Loucy (cell line): ENCODE data around the gene C1QTNF3.

Experiments used
- H2AFZ ChIP-seq: fragments of 200-600 bp; sonication (generic); 2 replicates; pipeline ENCODE4 v1.6.0; 2016; ENCODE audit warnings: antibody characterized with exemption, mild to moderate bottlenecking, low read length, moderate library complexity
- H3F3A ChIP-seq: fragments of 200-600 bp; 2 replicates; pipeline ENCODE4 v1.6.0; 2016; ENCODE audit warnings: antibody characterized with exemption, low read depth, mild to moderate bottlenecking
- H3K27me3 ChIP-seq: fragments of 200-600 bp; sonication (generic); 2 replicates; pipeline ENCODE4 v1.6.1; 2014; ENCODE audit warnings: low read length, mild to moderate bottlenecking; ENCODE audit not compliant: insufficient read depth, poor library complexity, severe bottlenecking
- H3K36me3 ChIP-seq: fragments of 200-600 bp; sonication (generic); 2 replicates; pipeline ENCODE4 v1.6.1; 2016; ENCODE audit warnings: low read length; ENCODE audit not compliant: insufficient read depth
- H3K4me1 ChIP-seq: fragments of 200-600 bp; sonication (generic); 2 replicates; pipeline ENCODE4 v1.5.1; 2014; ENCODE audit warnings: low read length, mild to moderate bottlenecking; ENCODE audit not compliant: insufficient read depth, poor library complexity, severe bottlenecking
- H3K4me2 ChIP-seq: fragments of 200-600 bp; sonication (generic); 2 replicates; pipeline ENCODE4 v1.6.0; 2014; ENCODE audit warnings: antibody characterized with exemption, low read length, low read depth, mild to moderate bottlenecking; ENCODE audit not compliant: poor library complexity, severe bottlenecking
- H3K4me3 ChIP-seq: fragments of 200-600 bp; sonication (generic); 2 replicates; pipeline ENCODE4 v1.5.1; 2014; ENCODE audit warnings: low read length, mild to moderate bottlenecking, mixed read lengths; ENCODE audit not compliant: poor library complexity, severe bottlenecking
- H3K79me2 ChIP-seq: fragments of 200-600 bp; sonication (generic); 2 replicates; pipeline ENCODE4 v1.6.1; 2014; ENCODE audit warnings: low read length; ENCODE audit not compliant: insufficient read depth
- H3K9ac ChIP-seq: fragments of 200-600 bp; sonication (generic); 2 replicates; pipeline ENCODE4 v1.6.0; 2014; ENCODE audit warnings: mild to moderate bottlenecking, low read depth, low read length, moderate library complexity; ENCODE audit not compliant: poor library complexity, severe bottlenecking
- H3K9me2 ChIP-seq: fragments of 200-600 bp; sonication (generic); replicated peaks from 2 replicates; pipeline ENCODE4 v1.6.1; 2016; ENCODE audit warnings: low read depth, low read length, mixed read lengths
- H3K9me3 ChIP-seq: fragments of 200-600 bp; sonication (generic); 2 replicates; pipeline ENCODE4 v1.6.1; 2014; ENCODE audit warnings: mild to moderate bottlenecking, antibody characterized with exemption, low read length, low read depth; ENCODE audit not compliant: insufficient read depth
- H4K20me1 ChIP-seq: fragments of 200-600 bp; sonication (generic); 2 replicates; pipeline ENCODE4 v1.6.0; 2014; ENCODE audit warnings: antibody characterized with exemption, low read length, mild to moderate bottlenecking; ENCODE audit not compliant: insufficient read depth, poor library complexity, severe bottlenecking
- CTCF ChIP-seq: fragments of 200-600 bp; sonication (generic); conservative IDR thresholded peaks from 2 replicates; pipeline ENCODE4 v1.5.1; 2014; ENCODE audit warnings: mild to moderate bottlenecking, antibody characterized with exemption, low read length
- EZH2phosphoT487 ChIP-seq: fragments of 200-600 bp; IDR thresholded peaks from 2 replicates; pipeline ENCODE4 v1.6.1; 2018; ENCODE audit warnings: antibody characterized with exemption, mild to moderate bottlenecking, moderate library complexity, borderline replicate concordance

Gene C1QTNF3

GRCh38 chr5:33992864-33993263 lies 50.1 kb downstream of the C1QTNF3 start:
- Histone ChIP-seq H3K36me3 (peaks cover 14% of the 10 kb centered on the region; the same call in 1 of the 2 replicates), H3K79me2 (no peaks in the 10 kb centered on the region), H2AFZ (no peak overlapping the region), H3K9ac (no peak overlapping the region), H3K9me3 (no peaks in the 10 kb centered on the region), H3K4me1 (no peaks in the 10 kb centered on the region), H3F3A (no peaks in the 10 kb centered on the region), H4K20me1 (no peaks in the 10 kb centered on the region), H3K9me2 (no peaks in the 10 kb centered on the region), H3K4me3 (no peak overlapping the region), H3K27me3 (no peaks in the 10 kb centered on the region), H3K4me2 (no peak overlapping the region)
- TF ChIP-seq CTCF (no peak), EZH2phosphoT487 (no peak)

GRCh38 chr5:33985447-33985846 lies 57.6 kb downstream of the C1QTNF3 start:
- Histone ChIP-seq H3F3A (no peaks in the 10 kb centered on the region), H2AFZ (no peak overlapping the region), H3K9me2 (no peaks in the 10 kb centered on the region), H3K4me3 (no peak overlapping the region), H3K9ac (no peak overlapping the region), H3K36me3 (peaks cover 21% of the 10 kb centered on the region; the same call in 1 of the 2 replicates), H3K79me2 (no peaks in the 10 kb centered on the region), H3K4me1 (no peaks in the 10 kb centered on the region), H3K4me2 (no peak overlapping the region), H3K27me3 (no peaks in the 10 kb centered on the region), H3K9me3 (no peaks in the 10 kb centered on the region), H4K20me1 (no peaks in the 10 kb centered on the region)
- TF ChIP-seq CTCF: no peak
- TF ChIP-seq EZH2phosphoT487: no peak

- Histone ChIP-seq H3K36me3 (peaks cover 21% of the 10 kb centered on the region; the same call in 1 of the 2 replicates), H3K4me1 (no peaks in the 10 kb centered on the region), H3K9me2 (no peaks in the 10 kb centered on the region), H3K27me3 (no peaks in the 10 kb centered on the region), H3K4me2 (no peak within 1 kb of the TSS), H3K4me3 (no peak within 1 kb of the TSS), H3K79me2 (no peaks in the 10 kb centered on the region), H3K9ac (no peak within 1 kb of the TSS), H3F3A (no peaks in the 10 kb centered on the region), H3K9me3 (no peaks in the 10 kb centered on the region), H2AFZ (no peak within 1 kb of the TSS), H4K20me1 (no peaks in the 10 kb centered on the region)
- TF ChIP-seq CTCF (no peak), EZH2phosphoT487 (no peak)
Observed at GRCh38 chr5:33984671-33985124, 58.3 kb downstream of the C1QTNF3 start, which contains the start of gene SLC45A2. Gene SLC45A2 (minus strand): TSS chr5:33984693. CDS start chr5:33984583, 110 bp downstream.
